HuH-7 (cell line): Measurements from ENCODE around the gene VSX2.
"Not testable (repeated sequence)": the region's sequence is repeated elsewhere in the genome, so short reads cannot be mapped to it uniquely, and the experiment has no call there.

ENCODE experiments used
- DNase-seq: peaks from one replicate; pipeline ENCODE4 v3.0.0; 2011; ENCODE audit warnings: low spot score

VSX2 gene

GRCh38 chr14:74260525-74261233 lies 21.4 kb downstream of the VSX2 start:
- DNase-seq = no peak

GRCh38 chr14:74261288-74261687 lies 22.0 kb downstream of the VSX2 start:
- DNase-seq = no peak

GRCh38 chr14:74262076-74262475 lies 22.8 kb downstream of the VSX2 start:
- DNase-seq = no peak

- DNase-seq = no peak
These were observed 23.9 kb downstream of the VSX2 start for GRCh38 chr14:74263181-74263580.

GRCh38 chr14:74263921-74264320 lies 24.7 kb downstream of the VSX2 start:
- no peak for DNase-seq

- no peak for DNase-seq
These were observed 26.2 kb downstream of the VSX2 start for GRCh38 chr14:74265301-74265965.

GRCh38 chr14:74267588-74267987 lies 28.3 kb downstream of the VSX2 start:
- no peak for DNase-seq

GRCh38 chr14:74270382-74271177 lies 31.3 kb downstream of the VSX2 start:
- not testable (repeated sequence) for DNase-seq

- no peak for DNase-seq
These were observed 32.1 kb downstream of the VSX2 start for GRCh38 chr14:74271365-74271764.

- no peak for DNase-seq
These were observed 36.1 kb downstream of the VSX2 start for GRCh38 chr14:74275241-74275841.

- no peak for DNase-seq
These were observed 38.8 kb downstream of the VSX2 start for GRCh38 chr14:74278080-74278479.

- DNase-seq = no peak
These were observed 41.8 kb downstream of the VSX2 start for GRCh38 chr14:74281069-74281468.

- no peak for DNase-seq
These were observed 47.5 kb downstream of the VSX2 start for GRCh38 chr14:74286736-74287135.

GRCh38 chr14:74289801-74290200 lies 50.6 kb downstream of the VSX2 start:
- DNase-seq = no peak

GRCh38 chr14:74290415-74290814 lies 51.2 kb downstream of the VSX2 start:
- DNase-seq = peak; percentile 26

- no peak for DNase-seq
These were observed 52.8 kb downstream of the VSX2 start for GRCh38 chr14:74292061-74292460.

- DNase-seq = no peak
These were observed 54.4 kb downstream of the VSX2 start for GRCh38 chr14:74293606-74294005.

GRCh38 chr14:74296037-74296467 lies 56.8 kb downstream of the VSX2 start:
- DNase-seq = peak; percentile 60

GRCh38 chr14:74297986-74298385 lies 58.7 kb downstream of the VSX2 start:
- DNase-seq = no peak

- DNase-seq = no peak
These were observed 59.9 kb downstream of the VSX2 start for GRCh38 chr14:74299061-74299545.

- no peak for DNase-seq
These were observed 62.4 kb downstream of the VSX2 start for GRCh38 chr14:74301594-74302151.

- DNase-seq = peak; percentile 34
These were observed 62.9 kb downstream of the VSX2 start for GRCh38 chr14:74302152-74302628.
